GM03348 (cell line): ENCODE data around the gene KIF16B.
A peak's percentile ranks its signal among the peaks of the same experiment; 100 is the strongest.

ENCODE experiments used
- DNase-seq: peaks from one replicate; pipeline ENCODE4 v3.0.0; 2012; ENCODE audit warnings: low spot score

The KIF16B gene

DNA sequence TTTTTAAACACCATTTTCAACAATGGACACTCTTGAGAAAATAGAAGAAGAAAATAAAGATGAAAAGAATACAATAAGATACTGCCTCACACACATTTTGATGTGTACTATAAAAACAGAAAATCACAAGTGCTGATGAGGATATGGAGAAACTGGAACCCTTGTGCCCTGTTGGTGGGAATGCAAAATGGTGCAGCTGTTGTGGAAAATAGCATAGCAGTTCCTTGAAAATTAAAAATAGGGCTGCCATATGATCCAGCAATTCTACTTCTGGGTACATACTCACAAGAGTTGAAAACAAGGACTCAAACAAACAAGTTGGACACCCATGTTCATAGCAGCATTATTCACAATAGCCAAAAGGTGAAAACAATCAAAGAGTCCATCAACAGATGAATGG lies 173.0 kb downstream of the KIF16B start:
- no peak for DNase-seq

- DNase-seq: no peak
Observed at GRCh38 chr20:16399801-16400200, 173.4 kb downstream of the KIF16B start.

- peak; percentile 27 for DNase-seq
Observed at GRCh38 chr20:16397086-16397485, 176.2 kb downstream of the KIF16B start.

DNA sequence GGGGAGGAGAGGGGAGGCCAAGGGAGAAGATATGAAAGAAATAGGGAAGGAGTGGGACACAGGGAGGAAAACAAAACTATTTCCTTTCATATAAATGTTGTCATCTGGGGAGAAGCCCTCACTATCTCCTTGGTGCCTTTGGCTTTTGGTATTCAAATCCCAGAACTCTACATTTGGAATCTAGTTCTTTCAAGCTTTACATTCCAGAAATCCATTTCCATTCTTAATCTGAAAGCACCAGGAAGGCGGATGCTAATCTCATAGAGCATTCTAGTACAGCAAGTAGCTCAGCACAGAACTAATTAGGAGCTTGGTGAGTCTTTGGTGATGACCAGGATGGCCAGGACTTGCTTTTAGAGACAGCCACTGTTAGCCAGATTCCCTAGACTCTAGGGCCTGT lies 177.9 kb downstream of the KIF16B start:
- no peak for DNase-seq

DNA sequence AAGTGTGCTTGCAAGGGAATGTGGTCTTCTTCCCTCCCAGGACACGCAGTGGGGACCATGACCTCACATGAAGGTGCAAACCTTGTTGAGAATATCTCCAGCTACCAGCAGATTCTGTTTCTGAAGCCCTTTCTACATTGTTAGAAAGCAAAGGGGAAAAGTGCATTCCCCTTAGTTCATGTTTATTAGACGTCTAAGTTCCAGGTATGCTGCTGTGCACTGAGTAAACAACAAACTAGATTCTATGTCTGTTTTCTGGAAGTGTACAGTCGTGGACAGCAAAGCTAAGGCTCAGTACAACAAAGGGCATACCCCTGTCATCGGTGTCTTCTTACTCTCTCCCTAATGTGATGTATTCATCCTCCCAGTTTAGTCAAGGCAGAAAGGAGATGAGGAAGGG lies 178.5 kb downstream of the KIF16B start:
- no peak for DNase-seq

DNA sequence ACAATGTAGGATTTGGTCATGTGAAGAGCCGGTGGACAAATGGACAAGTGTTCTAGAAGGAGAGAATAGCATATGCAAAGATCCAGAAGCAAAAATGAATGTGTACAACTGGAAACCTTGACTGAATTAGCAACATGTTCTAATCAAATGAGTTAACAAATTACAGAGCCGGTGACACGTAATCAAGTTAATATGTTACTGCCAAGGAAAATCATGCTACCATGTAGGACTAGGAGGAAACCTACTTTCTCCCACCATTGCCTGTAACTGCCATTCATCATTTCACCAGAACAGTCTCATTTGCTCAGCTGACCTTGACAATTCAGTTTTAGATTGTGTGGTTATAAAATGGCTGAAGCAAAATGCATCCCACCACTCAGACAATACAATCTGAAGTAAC lies 179.4 kb downstream of the KIF16B start:
- DNase-seq: no peak

- no peak for DNase-seq
Observed at GRCh38 chr20:16393297-16393696, 180.0 kb downstream of the KIF16B start.

GRCh38 chr20:16392346-16392745 lies 180.9 kb downstream of the KIF16B start:
- DNase-seq: no peak

DNA sequence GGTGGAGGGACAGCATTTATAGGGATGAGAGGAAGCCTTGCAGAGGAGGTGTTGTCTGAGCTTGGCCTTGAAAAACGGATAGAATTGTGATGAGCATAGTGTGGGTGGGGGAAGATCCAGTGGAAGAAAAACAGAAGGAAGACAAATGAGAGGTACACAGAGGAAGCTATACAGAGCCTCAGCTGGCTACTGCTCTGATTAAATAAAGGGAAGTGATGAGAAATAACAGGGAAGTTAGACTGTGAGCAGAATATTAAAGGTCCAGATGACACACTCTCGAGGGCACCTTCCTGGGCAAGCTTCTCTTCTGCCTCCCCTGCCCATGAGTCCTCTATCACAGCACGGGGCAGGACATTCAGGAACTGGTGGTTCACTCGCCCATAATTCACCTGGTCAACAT lies 182.3 kb downstream of the KIF16B start:
- DNase-seq: no peak

GRCh38 chr20:16388731-16389130 lies 184.5 kb downstream of the KIF16B start:
- DNase-seq: no peak

GRCh38 chr20:16387666-16388065 lies 185.6 kb downstream of the KIF16B start:
- DNase-seq: no peak

GRCh38 chr20:16385891-16386290 lies 187.4 kb downstream of the KIF16B start:
- no peak for DNase-seq

- DNase-seq: no peak
Observed at GRCh38 chr20:16385462-16385861, 187.8 kb downstream of the KIF16B start.

DNA sequence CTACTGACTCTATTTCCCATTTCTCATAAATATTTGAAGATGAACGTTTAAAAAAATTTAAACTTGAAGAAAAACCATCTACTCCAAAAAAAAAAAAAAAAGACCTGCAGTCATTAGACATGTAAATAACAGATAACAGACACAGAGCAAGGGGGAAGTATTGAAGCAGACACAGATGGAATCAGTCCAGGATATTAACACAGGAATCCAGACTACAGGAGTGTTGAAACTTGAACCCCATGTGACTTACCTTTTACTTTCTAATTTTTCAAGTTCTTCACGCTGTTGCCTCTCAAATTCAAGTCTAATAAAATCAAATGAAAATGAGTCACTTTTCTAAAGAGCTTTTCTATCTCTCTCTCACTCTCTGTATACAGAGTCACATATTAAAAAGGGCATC lies 191.8 kb downstream of the KIF16B start:
- no peak for DNase-seq

DNA sequence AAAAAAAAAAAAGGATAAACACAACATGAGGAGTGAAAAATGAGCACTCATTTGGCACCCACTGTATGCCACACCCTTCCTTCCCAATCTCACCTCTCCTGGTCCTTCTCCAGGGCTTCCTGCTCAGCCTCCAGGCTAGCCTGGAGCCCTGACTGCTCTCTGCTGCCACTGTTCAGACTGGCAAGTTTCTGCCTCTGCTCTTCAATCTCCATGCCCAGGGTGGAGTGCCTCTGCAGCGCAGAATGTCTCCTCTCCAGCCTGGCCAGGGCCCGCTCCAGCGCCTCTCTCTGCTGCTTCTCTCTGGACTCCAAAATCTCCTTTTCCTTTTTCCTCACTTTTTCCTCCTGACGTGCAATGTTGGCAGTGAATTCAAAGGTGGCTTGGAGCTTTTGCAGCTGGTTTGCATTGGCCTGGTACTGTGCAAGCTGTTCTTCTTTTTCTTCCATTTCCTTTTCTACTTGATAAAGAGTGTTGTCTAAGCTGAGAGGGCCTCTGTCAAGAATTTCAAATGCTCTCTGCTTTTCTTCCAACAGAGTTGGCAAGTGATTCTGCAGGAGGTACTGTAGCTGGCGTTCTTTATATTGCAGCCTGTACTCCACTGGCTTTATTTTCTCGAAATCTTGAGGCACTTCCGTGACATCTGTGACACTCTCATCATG lies 194.4 kb downstream of the KIF16B start:
- no peak for DNase-seq

DNA sequence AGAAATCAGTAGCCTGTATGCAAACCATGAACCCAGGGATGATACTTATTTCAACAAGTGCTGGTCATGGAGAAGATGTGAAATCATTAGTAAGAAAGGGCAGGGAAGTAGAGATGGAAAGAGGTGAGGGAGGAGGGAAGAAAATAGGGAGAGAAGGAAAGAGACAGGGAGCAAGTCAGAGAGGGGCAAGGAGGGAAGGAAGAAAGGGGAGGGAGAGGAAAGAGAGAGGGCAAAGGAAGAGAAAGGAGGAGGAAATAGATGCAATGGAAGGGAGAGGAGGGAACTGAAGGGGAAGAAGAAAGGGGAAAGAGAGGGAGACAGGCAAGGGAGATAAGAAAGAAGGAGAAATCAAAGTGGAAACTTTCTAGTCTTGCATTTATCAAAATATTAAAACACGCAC lies 195.1 kb downstream of the KIF16B start:
- no peak for DNase-seq

DNA sequence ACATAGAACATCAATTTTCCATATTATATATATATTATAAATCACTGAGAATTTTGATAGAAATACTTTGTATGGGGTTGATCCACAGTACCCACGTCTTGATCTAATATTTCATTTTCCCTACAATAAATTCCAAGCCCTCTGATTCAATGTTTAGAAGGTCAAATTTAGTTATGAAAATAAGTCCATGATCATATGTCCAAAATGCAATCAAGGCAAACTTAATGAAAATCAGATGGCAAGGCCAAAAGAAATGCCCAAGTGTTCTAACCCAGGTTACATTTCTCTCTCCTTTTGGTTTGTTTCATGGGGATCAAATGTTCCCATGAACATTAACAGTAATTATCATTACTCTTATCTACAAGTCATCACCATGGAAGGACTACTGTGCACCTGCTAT lies 203.8 kb downstream of the KIF16B start:
- DNase-seq: no peak

GRCh38 chr20:16368645-16369292 lies 204.5 kb downstream of the KIF16B start:
- DNase-seq: no peak

DNA sequence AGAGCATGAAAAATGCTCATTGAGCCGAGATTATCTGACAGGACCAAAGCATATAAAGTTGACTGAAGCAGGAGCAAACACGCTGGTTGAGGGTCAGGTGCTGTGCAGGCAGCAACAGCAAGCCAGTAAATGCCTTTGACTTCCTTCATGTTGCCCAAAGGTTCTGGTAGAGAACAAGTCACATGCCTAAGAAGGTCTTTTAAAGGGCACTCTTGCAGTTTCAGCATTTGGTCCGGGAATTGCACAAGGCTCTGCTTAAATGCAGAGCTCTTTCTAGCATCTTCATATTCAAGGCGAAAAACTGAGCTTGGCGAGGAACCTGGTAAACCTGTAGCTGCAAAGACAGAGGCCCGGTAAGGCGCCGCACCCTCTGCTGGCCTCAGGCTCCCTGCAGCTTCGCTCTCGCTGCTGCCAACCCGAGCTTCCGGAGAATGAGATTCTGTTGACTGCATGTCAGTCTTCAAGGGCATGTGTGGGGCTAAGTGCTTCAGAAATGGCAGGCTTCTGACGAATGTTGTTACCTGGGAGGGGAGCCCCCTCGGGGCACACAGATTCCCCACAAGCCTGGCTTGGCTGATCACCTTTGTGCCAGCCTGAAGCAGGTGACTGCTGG lies 205.2 kb downstream of the KIF16B start:
- DNase-seq: no peak

DNA sequence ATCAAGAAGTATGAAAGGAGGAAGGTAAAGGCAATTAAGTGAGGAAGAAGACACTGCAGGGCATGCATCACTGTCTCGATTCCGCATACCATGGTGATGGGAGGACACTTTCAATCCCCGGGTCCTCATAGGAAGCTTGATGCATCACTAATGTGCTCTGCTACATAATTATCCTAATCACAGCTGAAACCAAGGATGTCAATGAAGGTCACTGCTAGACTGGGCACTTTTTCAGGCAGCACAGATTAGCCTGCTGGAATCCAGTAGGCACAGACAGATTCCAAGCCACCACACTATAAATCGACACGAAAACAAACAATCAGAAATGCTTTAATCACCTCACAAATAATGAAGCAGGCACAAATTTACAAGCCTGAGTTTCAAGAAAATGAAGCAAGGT lies 206.7 kb downstream of the KIF16B start:
- no peak for DNase-seq

- DNase-seq: no peak
Observed at GRCh38 chr20:16364320-16364687, 208.9 kb downstream of the KIF16B start.

- no peak for DNase-seq
Observed at GRCh38 chr20:16363506-16364319, 209.5 kb downstream of the KIF16B start.

DNA sequence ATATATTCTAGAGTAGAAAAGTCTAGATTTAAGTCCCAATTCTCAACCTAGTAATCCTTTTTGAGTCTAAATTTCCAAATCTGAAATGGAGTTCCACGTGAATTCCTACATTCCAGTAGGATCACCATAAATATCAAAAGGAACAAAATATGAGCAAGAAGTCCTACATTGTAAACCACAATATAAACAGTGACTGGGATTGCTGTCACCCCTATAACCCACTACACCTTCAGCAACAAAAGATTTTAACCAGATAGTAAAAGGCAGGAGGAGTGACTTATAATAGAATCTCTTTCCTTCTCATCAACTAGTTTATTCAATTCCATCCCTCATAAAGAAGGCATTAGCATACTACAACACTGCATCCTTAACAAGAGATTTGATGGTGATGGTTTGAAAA lies 210.6 kb downstream of the KIF16B start:
- no peak for DNase-seq
